GM12865 (cell line): ENCODE measurements around the gene NDFIP2.
A peak's percentile ranks its signal among the peaks of the same experiment; 100 is the strongest.

Experiments used
- DNase-seq: peaks from one replicate; pipeline ENCODE4 v3.0.0; 2010; ENCODE audit warnings: low read depth
- H3K4me3 ChIP-seq: 2 replicates; pipeline ENCODE4 v1.5.1; 2011; ENCODE audit warnings: mild to moderate bottlenecking, low read depth, low read length, control low read depth
- CTCF ChIP-seq: IDR thresholded peaks from 2 replicates; pipeline ENCODE4 v1.5.1; 2011; ENCODE audit warnings: low read length, control low read depth, low read depth, inconsistent platforms; ENCODE audit not compliant: insufficient read depth; ENCODE audit errors: missing control alignments

Gene NDFIP2

GRCh38 chr13:79468402-79468801, 12.6 kb upstream of the NDFIP2 start:
- TF ChIP-seq CTCF = no peak
- H3K4me3 ChIP-seq = no peak overlapping the region
- DNase-seq = no peak

DNA sequence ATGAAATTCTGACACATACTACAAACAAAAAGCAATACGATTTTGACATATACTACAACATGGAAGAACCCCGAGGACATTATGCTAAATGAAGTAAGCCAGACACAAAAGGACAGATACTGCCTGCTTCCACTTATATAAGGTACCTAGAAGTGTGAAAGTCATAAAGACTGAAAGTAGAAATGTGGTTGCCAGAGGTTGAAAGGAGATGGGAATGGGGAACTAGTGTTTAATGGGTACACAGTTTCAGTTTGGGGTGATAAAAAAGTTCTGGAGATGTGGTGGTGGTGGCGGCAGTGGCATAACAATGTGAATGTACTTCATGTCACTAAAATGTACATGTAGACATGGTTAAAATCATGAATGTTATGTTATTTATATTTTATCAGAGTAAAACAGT, 12.1 kb upstream of the NDFIP2 start:
- TF ChIP-seq CTCF = no peak
- H3K4me3 ChIP-seq = no peak overlapping the region
- DNase-seq = peak; percentile 19

GRCh38 chr13:79469608-79470007, 11.3 kb upstream of the NDFIP2 start:
- no peak overlapping the region for H3K4me3 ChIP-seq
- TF ChIP-seq CTCF = no peak
- DNase-seq = no peak

- H3K4me3 ChIP-seq = no peak overlapping the region
- no peak for DNase-seq
- no peak for TF ChIP-seq CTCF
These were observed 10.3 kb upstream of the NDFIP2 start for GRCh38 chr13:79470666-79471065.

GRCh38 chr13:79475569-79475968, 5.4 kb upstream of the NDFIP2 start:
- no peak for TF ChIP-seq CTCF
- no peak overlapping the region for H3K4me3 ChIP-seq
- no peak for DNase-seq

- TF ChIP-seq CTCF = no peak
- no peak for DNase-seq
- H3K4me3 ChIP-seq = no peak overlapping the region
These were observed 3.0 kb upstream of the NDFIP2 start for GRCh38 chr13:79477968-79478367.

- no peak for TF ChIP-seq CTCF
- no peak overlapping the region for H3K4me3 ChIP-seq
- no peak for DNase-seq
These were observed 1.1 kb upstream of the NDFIP2 start for GRCh38 chr13:79479882-79480281.
